ENCODE data around the gene CRLF1. TPM values are rescaled to one million over a fixed set of nuclear protein-coding genes. Genes with fewer than 3 reads are reported as not detected.
"Not testable (repeated sequence)": the region's sequence is repeated elsewhere in the genome, so short reads cannot be mapped to it uniquely, and the experiment has no call there.

CRLF1 gene
- total RNA-seq, 2 experiments from 2014 or later, result not detected

DNA sequence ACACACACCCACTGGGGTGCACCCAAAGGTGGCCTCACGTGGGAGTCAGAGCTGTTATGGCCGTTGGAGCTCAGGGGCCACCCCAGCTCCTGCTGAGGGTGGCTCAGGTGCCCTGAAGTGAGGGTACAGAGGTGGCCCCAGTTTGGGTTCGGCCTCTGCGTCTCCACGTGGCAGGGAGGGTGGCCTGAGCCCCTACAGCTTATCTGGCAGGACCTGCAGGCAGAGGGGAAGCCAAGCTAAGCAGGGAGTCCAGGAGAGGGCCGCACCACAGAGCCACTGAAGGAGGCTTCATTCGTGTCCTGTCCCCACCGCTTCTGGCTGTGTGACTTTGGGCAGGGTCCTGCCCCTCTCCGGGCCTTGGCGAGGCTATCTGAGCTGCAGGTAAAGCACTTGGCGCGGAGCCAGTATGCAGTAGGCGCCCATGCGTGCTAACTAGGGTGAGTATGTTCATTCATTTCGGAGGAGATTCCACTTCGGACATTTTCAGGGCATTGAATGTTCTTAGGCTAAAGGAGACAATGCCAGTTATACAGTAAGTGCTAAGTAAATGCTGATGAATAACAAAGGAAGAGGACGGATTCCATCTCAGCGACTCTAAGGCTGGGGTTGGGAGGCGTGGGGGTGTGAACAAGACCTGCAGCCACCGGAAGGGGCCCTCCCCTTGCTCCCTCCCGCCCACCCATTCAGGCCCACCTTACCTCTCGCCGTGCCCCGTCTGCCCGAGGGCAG, 13.1 kb downstream of the CRLF1 start:
- Mint-ChIP-seq H3K4me3 (no peak overlapping the region), H3K9me3 (no peaks in the 10 kb centered on the region), H3K4me1 (ENCODE audit: low read depth) (peaks cover 21% of the 10 kb centered on the region), H3K36me3 (ENCODE audit: low read depth) (peaks cover 6% of the 10 kb centered on the region), H3K27ac (no peak overlapping the region), H3K27me3 (ENCODE audit: low read depth) (no peaks in the 10 kb centered on the region)
- CTCF ChIA-PET, result interaction anchor here (0.5 to 2.2 kb wide), 16 partner anchors 8 to 746 kb away, joined by 3 to 10 read pairs (median 4); no protein-coding TSS in a partner anchor
- intact Hi-C loops (cut with micrococcal nuclease), result loop anchor here (1.0 to 5.0 kb wide), 4 partner anchors 71 to 254 kb away; partner anchors contain the start of genes CRTC1 and ELL
- DNase-seq, result no peak

GRCh38 chr19:18592732-18593131, 13.9 kb downstream of the CRLF1 start:
- not testable (repeated sequence) for H3K4me3 Mint-ChIP-seq; H3K27ac Mint-ChIP-seq; H3K27me3 Mint-ChIP-seq (ENCODE audit: low read depth); H3K36me3 Mint-ChIP-seq (ENCODE audit: low read depth); H3K9me3 Mint-ChIP-seq; DNase-seq
- intact Hi-C loops (cut with micrococcal nuclease), result loop anchor here (5.0 kb wide), 2 partner anchors 90 to 195 kb away; partner anchors contain the start of gene CRTC1
- CTCF ChIA-PET, result interaction anchor here (0.5 to 2.2 kb wide), 7 partner anchors 22 to 789 kb away, joined by 3 to 10 read pairs (median 4); no protein-coding TSS in a partner anchor
- peaks cover 28% of the 10 kb centered on the region for H3K4me1 Mint-ChIP-seq (ENCODE audit: low read depth)

DNA sequence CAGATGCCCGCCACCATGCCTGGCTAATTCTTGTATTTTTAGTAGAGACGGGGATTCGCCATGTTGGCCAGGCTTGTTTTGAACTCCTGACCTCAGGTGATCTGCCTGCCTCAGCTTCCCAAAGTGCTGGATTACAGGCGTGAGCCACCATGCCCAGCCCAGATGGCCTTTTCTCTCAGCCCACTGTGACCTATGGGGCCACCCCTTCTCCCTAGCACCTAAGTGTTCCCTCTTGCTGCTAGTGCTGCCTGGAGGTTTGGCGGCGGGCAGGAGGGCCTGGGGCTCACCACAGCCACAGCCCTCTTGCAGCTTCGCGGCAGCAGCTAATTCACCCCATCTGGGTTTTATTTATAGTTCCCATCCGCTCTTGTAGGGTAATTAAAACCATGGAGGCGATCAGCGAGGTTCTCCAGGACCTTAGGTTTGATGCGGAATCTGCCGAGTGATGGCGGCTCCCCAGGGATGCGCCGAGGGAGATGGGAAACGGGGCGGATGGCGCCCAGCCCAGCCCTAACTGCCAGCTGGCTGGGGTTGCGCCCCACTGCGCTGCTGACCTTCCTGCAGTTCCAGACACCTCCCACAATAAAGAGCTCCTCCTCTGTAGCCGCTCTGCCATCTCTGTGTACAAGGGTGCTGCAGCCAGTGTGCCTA, 14.7 kb downstream of the CRLF1 start:
- Mint-ChIP-seq H3K4me1 (ENCODE audit: low read depth) (peaks cover 31% of the 10 kb centered on the region), H3K27ac (no peak overlapping the region), H3K27me3 (ENCODE audit: low read depth) (no peaks in the 10 kb centered on the region), H3K36me3 (ENCODE audit: low read depth) (peaks cover 6% of the 10 kb centered on the region), H3K4me3 (no peak overlapping the region), H3K9me3 (no peaks in the 10 kb centered on the region)
- intact Hi-C loops (cut with micrococcal nuclease), result loop anchor here (5.0 kb wide), 2 partner anchors 90 to 195 kb away; partner anchors contain the start of gene CRTC1
- CTCF ChIA-PET, result interaction anchor here (0.7 to 4.4 kb wide), 4 partner anchors 20 to 324 kb away, joined by 3 to 39 read pairs (median 6); partner anchors contain the start of gene UBA52
- no peak for DNase-seq

DNA sequence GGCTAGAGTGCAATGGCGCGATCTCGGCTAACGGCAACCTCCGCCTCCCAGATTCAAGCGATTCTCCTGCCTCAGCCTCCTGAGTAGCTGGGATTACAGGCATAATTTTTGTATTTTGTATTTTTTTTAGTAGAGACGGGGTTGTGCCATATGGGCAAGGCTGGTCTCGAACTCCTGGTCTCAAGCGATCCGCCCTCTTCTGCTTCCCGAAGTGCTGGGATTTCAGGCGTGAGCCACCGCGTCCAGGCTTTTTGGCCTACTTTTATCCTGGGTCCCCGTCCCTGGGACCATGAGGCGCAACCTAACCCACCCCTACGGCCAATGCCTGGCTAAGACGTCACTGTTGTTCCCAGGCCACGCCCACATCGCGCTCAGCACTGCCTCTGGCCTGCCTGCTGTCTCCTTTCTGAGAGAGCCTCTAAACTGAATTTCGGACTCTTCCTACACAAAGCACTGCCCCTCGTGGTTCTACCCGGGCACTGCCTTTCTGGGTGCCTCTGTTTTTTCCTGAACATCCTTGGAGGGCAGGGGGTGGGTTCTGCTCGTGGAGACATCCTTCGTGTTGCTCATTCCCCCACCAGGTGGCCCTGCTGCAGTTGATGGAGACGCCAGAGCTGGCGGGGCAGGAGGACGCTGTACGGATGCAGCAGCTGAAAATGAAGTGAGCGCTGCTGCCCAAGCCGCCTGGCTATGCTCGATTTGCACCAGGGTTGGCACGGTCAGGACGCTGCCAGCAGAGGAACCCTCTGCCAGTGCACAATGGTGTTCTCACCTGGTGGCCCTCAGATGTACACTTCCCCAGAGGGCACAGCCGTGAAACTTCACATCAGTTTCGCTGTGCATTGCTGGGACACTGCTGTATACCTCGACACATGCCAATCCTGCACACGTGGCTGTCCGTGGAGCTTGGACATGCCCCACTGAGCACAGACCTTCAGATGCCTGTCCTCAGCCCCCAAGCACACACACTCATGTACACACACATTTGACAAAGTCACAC, 16.0 kb downstream of the CRLF1 start:
- CTCF ChIA-PET, result interaction anchor here (0.7 to 4.4 kb wide), 6 partner anchors 18 to 156 kb away, joined by 3 to 39 read pairs (median 3); partner anchors contain the start of genes KXD1, TMEM59L and UBA52
- Mint-ChIP-seq H3K4me3 (peak overlapping the region; percentile 87), H3K4me1 (ENCODE audit: low read depth) (peaks cover 28% of the 10 kb centered on the region), H3K36me3 (ENCODE audit: low read depth) (peaks cover 6% of the 10 kb centered on the region), H3K9me3 (no peaks in the 10 kb centered on the region), H3K27me3 (ENCODE audit: low read depth) (no peaks in the 10 kb centered on the region), H3K27ac (peak overlapping the region; percentile 56)
- peak; percentile 37 for DNase-seq
- intact Hi-C loops (cut with micrococcal nuclease), result loop anchor here (5.0 kb wide), 2 partner anchors 92 to 197 kb away; partner anchors contain the start of gene CRTC1

DNA sequence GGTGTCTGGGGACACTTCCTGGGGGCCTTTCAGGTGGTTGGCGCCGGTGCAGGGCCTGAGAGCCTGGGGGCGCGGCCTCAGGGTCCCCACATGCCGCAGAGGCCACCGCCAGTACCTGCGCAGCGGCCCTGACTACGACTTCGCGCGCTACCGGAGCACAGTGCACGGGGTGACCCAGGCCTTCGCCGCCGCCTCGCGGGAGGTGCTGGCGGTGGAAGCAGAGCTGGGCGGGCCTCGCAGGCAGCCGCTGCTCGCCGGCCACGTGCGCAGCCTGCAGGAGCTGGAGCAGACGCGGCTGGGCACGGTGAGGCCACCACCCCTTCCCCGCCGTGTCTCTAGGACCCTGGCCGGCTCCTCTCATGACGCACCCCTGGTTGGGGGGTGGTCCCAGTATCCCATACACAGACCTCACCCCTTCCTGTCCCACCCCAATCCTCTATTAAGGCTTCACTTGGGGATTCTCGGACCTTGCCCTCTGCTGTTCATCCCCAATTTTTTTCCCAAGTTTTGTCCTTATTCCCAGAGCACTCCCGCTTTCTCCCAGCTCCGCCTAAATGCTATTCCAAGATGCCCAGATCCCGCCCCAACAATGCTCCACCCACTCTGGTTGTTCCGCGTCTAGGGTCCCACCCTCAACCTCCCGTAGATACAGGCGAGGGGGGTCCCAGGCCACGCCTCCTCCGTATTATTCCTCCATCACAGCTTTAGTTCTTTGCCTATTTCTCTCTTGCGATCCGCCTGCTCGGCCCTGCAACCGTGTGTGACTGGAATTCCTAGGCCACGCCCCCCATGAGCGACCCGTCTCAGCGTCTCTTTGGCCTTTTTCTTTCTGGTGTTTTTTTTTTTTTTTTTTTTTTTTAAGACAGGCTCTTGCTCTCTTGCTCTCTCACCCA, 17.0 kb downstream of the CRLF1 start:
- DNase-seq, result peak; percentile 80
- Mint-ChIP-seq H3K4me3 (peak overlapping the region; percentile 87), H3K27me3 (ENCODE audit: low read depth) (no peaks in the 10 kb centered on the region), H3K4me1 (ENCODE audit: low read depth) (peaks cover 29% of the 10 kb centered on the region), H3K9me3 (no peaks in the 10 kb centered on the region), H3K27ac (peak overlapping the region; percentile 87), H3K36me3 (ENCODE audit: low read depth) (peaks cover 6% of the 10 kb centered on the region)
- CTCF ChIA-PET, result interaction anchor here (0.5 to 4.4 kb wide), 20 partner anchors 13 to 363 kb away, joined by 3 to 39 read pairs (median 3); partner anchors contain the start of genes COPE, CRTC1, DDX49 and ELL
- intact Hi-C loops (cut with micrococcal nuclease), result loop anchor here (1.0 to 5.0 kb wide), 8 partner anchors 32 to 330 kb away; partner anchors contain the start of genes COPE, CRTC1, DDX49 and ELL

DNA sequence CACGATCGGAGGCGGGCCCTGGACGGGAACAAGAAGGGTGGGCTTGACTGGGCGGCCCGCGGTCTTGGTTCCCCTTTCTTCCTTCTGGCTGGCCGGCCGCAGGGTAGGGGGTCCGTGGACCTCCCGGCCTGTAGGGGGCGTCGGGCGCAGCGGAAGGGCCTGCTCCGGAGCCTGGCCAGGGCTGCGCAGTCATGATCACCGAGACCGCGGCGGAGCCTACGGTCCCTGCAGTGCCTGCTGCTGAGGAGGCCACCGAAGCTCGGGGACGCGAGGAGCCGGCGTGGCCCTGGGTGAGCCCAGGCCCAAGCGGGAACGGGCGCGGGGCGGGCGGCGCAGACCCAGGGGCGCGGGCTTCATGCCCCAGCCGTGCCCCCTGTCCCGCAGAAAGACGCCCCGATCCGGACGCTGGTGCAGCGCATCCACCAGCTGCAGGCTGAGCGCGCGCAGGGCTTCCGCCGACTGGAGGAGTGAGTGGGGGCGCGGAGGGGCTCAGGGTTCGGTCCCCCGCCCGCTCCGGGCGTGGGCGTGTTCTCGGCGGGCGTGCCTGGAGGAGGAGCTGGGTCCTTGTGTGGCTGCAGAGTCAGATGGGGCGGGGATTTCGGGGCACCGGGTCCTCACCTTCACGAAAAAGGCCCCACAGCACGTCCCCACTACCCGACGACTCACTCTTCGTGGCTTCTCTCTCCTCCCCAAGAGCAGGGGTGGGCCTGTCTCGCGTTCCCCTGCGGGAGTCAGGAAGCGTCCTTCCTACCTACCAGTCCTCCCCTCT, 17.8 kb downstream of the CRLF1 start, which contains the start of gene REX1BD:
TSS of gene REX1BD (plus strand) at position 188 of the 769 bp plus-strand sequence. CDS start at position 192, 4 bp downstream.
- H3K27ac Mint-ChIP-seq, result peak within 1 kb of the TSS; percentile 87
- H3K4me1 Mint-ChIP-seq (ENCODE audit: low read depth), result peaks cover 27% of the 10 kb centered on the region
- DNase-seq, result peak; percentile 83
- intact Hi-C loops (cut with micrococcal nuclease), result loop anchor here (1.0 to 5.0 kb wide), 8 partner anchors 17 to 331 kb away; partner anchors contain the start of genes COPE, DDX49, ELL and KLHL26
- peak within 1 kb of the TSS; percentile 87 for H3K4me3 Mint-ChIP-seq
- H3K9me3 Mint-ChIP-seq, result no peaks in the 10 kb centered on the region
- no peaks in the 10 kb centered on the region for H3K27me3 Mint-ChIP-seq (ENCODE audit: low read depth)
- H3K36me3 Mint-ChIP-seq (ENCODE audit: low read depth), result peaks cover 6% of the 10 kb centered on the region
- CTCF ChIA-PET, result interaction anchor here (0.6 to 4.4 kb wide), 22 partner anchors 8 to 550 kb away, joined by 3 to 39 read pairs (median 3); partner anchors contain the start of genes COPE, CRTC1, DDX49 and ELL

DNA sequence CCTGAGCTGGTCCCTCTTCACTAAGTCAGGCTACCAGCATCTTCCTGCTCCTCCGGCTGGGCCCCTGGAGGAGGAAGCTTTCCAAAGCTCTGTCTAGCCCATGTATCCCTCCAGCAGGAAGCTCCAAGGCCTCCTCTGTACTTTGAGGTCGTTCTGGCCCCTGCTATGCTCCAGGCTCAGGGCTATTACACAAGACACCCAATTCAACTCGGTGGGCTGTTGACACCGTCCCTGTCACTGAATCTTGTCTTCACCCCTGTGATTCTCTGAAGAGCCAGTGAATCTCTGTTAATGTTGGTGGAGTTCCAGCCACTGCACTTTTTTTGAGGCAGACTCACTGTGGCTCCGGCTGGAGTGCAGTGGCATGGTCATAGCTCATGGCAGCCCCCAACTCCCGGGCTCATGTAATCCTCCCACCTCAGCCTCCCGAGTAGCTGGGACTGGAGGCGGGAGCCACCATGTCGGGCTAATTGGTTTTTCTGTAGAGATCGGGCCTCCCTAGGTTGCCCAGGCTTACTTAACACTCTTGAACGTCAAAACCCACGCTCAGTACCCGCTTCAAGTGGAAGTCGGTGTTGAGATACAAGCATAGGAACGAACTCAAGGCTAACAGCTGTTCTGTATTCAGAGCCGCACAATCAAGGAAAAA, 18.5 kb downstream of the CRLF1 start:
- Mint-ChIP-seq H3K9me3 (no peaks in the 10 kb centered on the region), H3K36me3 (ENCODE audit: low read depth) (peaks cover 6% of the 10 kb centered on the region), H3K4me1 (ENCODE audit: low read depth) (peaks cover 25% of the 10 kb centered on the region), H3K27me3 (ENCODE audit: low read depth) (no peaks in the 10 kb centered on the region), H3K4me3 (peak overlapping the region; percentile 87), H3K27ac (peak overlapping the region; percentile 83)
- DNase-seq, result no peak
- CTCF ChIA-PET, result interaction anchor here (0.9 to 4.4 kb wide), 15 partner anchors 9 to 331 kb away, joined by 3 to 39 read pairs (median 4); partner anchors contain the start of genes COPE, CRTC1, DDX49 and ELL
- intact Hi-C loops (cut with micrococcal nuclease), result loop anchor here (1.0 to 5.0 kb wide), 5 partner anchors 17 to 136 kb away; partner anchors contain the start of genes KLHL26 and UBA52

GRCh38 chr19:18587561-18587960, 19.0 kb downstream of the CRLF1 start:
- intact Hi-C loops (cut with micrococcal nuclease), result loop anchor here (5.0 kb wide), 1 partner anchor 135 kb away; no protein-coding TSS in a partner anchor
- Mint-ChIP-seq H3K27ac (no peak overlapping the region), H3K9me3 (no peaks in the 10 kb centered on the region), H3K4me1 (ENCODE audit: low read depth) (peaks cover 25% of the 10 kb centered on the region), H3K4me3 (no peak overlapping the region), H3K27me3 (ENCODE audit: low read depth) (no peaks in the 10 kb centered on the region), H3K36me3 (ENCODE audit: low read depth) (peaks cover 6% of the 10 kb centered on the region)
- CTCF ChIA-PET, result interaction anchor here (0.9 to 4.4 kb wide), 10 partner anchors 9 to 332 kb away, joined by 3 to 39 read pairs (median 6); partner anchors contain the start of genes COPE, DDX49, ELL and KXD1
- DNase-seq, result no peak

- Mint-ChIP-seq H3K36me3 (ENCODE audit: low read depth) (peaks cover 5% of the 10 kb centered on the region), H3K27me3 (ENCODE audit: low read depth) (no peaks in the 10 kb centered on the region), H3K9me3 (no peaks in the 10 kb centered on the region), H3K4me1 (ENCODE audit: low read depth) (peaks cover 23% of the 10 kb centered on the region), H3K27ac (no peak overlapping the region), H3K4me3 (no peak overlapping the region)
- intact Hi-C loops (cut with micrococcal nuclease), result loop anchor here (5.0 kb wide), 1 partner anchor 134 kb away; no protein-coding TSS in a partner anchor
- CTCF ChIA-PET, result interaction anchor here (0.6 to 1.5 kb wide), 3 partner anchors 15 to 125 kb away, joined by 3 read pairs; partner anchors contain the start of gene UBA52
- DNase-seq, result no peak
Observed at GRCh38 chr19:18586306-18586705, 20.3 kb downstream of the CRLF1 start.

Data from activated naive CD4-positive, alpha-beta T cell treated with anti-CD3 and anti-CD28 coated beads for 36 hours (primary cell).